Activated CD4-positive, alpha-beta T cell treated with anti-CD3 and anti-CD28 coated beads, Interleukin-2, amount 10 ng/mL, durations not matched to agents 24 days and 14 days (primary cell): Measurements from ENCODE around the gene ROCK2. TPM values are rescaled to one million over a fixed set of nuclear protein-coding genes. Genes with fewer than 3 reads are reported as not detected.

ENCODE experiments used
- DNase-seq: peaks from one replicate; pipeline ENCODE4 v3.0.0; 2022
- H3K27ac Mint-ChIP-seq: one replicate; pipeline ENCODE4 v1.8.0; 2022; ENCODE audit warnings: mild to moderate bottlenecking, mixed read lengths
- H3K27me3 Mint-ChIP-seq: one replicate; pipeline ENCODE4 v1.8.0; 2022; ENCODE audit warnings: mixed read lengths
- H3K36me3 Mint-ChIP-seq: one replicate; pipeline ENCODE4 v1.8.0; 2022; ENCODE audit warnings: low read depth, mild to moderate bottlenecking, mixed read lengths
- H3K4me1 Mint-ChIP-seq: one replicate; pipeline ENCODE4 v1.8.0; 2021; ENCODE audit warnings: mixed read lengths
- H3K4me3 Mint-ChIP-seq: one replicate; pipeline ENCODE4 v1.8.0; 2022; ENCODE audit warnings: mild to moderate bottlenecking, moderate library complexity, mixed read lengths
- H3K9me3 Mint-ChIP-seq: one replicate; pipeline ENCODE4 v1.8.0; 2021; ENCODE audit warnings: mixed read lengths
- intact Hi-C: fragments of 100-400 bp; cut with micrococcal nuclease; formaldehyde crosslinking; loops from one replicate; pipeline ENCODE4 v1.15.1; 2023
- total RNA-seq: library from RNA; stranded (reverse); gene quantifications from 2 replicates; pipeline ENCODE4 v1.2.3, GENCODE V29; 2022

The ROCK2 gene
- total RNA-seq, 1 donor from 2014 or later: 24.4 TPM

DNA sequence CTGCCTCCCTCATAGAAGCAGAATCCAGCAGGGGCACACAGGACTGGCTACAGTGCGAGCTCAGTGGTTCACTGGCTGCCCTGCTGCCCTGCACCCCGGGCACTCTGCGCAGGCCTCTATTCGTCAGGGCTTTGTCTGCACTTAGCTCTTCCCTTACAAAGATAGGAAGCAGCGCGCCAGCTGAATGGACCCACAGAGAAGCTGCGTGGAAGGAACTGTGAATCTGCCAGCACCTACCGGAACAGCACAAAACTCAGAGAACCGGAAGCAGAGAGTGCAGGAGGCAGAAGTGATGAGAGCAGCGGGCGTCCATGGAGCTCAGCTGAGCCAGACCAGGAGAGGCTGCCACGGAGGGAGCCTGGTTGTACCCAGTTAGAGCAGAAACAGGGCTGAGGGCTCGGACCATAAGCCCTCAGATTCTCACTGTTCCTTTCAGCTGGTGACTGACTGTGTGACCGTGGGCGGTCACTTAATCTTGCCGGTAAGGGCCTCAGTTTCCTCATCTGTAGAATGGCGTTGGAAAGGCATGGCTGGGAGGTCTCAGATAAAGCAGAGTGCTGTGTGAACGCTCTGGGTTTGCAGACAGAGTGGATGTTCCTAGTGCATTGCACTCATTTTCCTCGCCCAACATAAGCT, 212.3 kb downstream of the ROCK2 start:
- no peaks in the 10 kb centered on the region for H3K9me3 Mint-ChIP-seq
- peak; percentile 59 for DNase-seq
- H3K4me1 Mint-ChIP-seq: peaks cover 12% of the 10 kb centered on the region
- H3K27ac Mint-ChIP-seq: peak overlapping the region; percentile 91
- H3K4me3 Mint-ChIP-seq: peak overlapping the region; percentile 84
- H3K27me3 Mint-ChIP-seq: peaks cover 16% of the 10 kb centered on the region
- H3K36me3 Mint-ChIP-seq: no peaks in the 10 kb centered on the region
- intact Hi-C loops: loop anchor here (1.0 to 10.0 kb wide), 7 partner anchors 23 to 553 kb away; partner anchors contain the start of genes E2F6, ROCK2 and SLC66A3

DNA sequence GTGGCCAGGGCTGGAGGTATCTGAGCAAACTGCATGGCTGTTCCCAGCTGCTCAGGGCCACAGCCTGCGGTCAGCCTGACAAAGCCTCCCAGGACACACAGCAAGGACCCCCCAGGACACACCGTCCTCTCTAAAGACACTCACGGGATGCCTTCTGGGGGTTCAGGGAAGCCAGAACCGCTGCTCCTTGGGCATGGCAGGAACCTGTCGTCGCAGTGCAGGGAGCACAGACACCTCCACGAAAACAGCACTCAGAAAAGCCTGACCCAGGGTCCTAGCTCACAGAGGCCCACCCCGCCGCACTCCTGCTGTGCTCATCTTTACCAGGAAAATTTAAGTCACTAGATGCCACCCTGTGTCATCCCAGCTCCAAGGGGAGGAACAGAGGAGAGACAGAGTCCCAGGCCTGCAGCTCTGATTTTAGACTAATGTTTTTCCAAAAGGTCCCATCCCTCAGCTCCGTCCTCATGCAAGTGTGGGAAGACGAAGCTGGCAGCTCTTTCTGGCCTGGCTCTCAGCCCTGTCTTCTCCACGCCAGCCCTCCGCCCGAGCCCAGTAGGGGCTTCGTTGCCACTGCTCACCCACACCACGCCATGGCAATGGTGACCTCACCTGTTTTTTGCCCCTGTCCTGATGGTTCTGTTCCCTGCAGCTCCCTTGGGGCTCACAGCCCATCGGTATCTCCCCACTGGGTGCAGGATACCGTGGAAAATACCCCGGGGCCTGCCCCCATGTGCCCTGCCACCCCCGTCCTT, 213.1 kb downstream of the ROCK2 start:
- Mint-ChIP-seq H3K36me3 (no peaks in the 10 kb centered on the region), H3K27me3 (peaks cover 11% of the 10 kb centered on the region), H3K9me3 (no peaks in the 10 kb centered on the region), H3K27ac (no peak overlapping the region), H3K4me1 (peaks cover 12% of the 10 kb centered on the region), H3K4me3 (peak overlapping the region; percentile 84)
- no peak for DNase-seq
- intact Hi-C loops: loop anchor here (5.0 to 10.0 kb wide), 2 partner anchors 283 to 336 kb away; partner anchors contain the start of gene E2F6

Other genes starting within 250 kb of the ROCK2 start
- 7.6 and 10.4 TPM in 2 replicates for gene SLC66A3, start 189.2 kb downstream of the ROCK2 start, total RNA-seq
- gene E2F6, start 121.5 kb upstream of the ROCK2 start, total RNA-seq: 20.3 and 22.9 TPM in 2 replicates
- gene GREB1, start 189.4 kb upstream of the ROCK2 start, total RNA-seq: 0.05 and 0.24 TPM in 2 replicates